Activated CD8-positive, alpha-beta memory T cell treated with anti-CD3 and anti-CD28 coated beads, Interleukin-2, amount 50 U/mL, for 4 hours (primary cell): ENCODE results near the gene PLCD1.
"Not testable (repeated sequence)": the region's sequence is repeated elsewhere in the genome, so short reads cannot be mapped to it uniquely, and the experiment has no call there.

ENCODE experiments used
- DNase-seq: peaks from one replicate; pipeline ENCODE4 v3.0.0-alpha.2; 2020

PLCD1 gene

DNA sequence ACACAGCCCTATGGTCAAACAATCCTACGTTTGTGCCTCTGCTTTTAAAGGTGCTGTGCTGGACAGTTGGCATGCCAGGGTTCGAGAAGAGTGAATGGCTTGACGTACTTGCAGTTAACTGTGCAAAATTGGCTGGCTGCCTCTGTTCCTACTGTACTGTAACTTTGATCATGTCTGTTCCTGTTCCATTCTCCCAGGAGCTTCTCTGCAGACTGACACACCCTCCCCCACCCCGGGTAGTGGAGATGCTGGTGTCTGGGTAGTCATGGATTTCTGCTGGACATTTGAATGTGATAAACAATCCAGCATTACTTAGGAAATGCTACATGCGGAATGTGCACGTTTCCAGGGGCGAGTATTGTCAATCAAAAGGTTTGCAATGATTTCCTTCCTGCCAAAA, 45.4 kb downstream of the PLCD1 start:
- no peak for DNase-seq

- DNase-seq = no peak
These were observed 47.1 kb downstream of the PLCD1 start for GRCh38 chr3:37982331-37982730.

- DNase-seq = no peak
These were observed 48.1 kb downstream of the PLCD1 start for GRCh38 chr3:37981348-37981664.

DNA sequence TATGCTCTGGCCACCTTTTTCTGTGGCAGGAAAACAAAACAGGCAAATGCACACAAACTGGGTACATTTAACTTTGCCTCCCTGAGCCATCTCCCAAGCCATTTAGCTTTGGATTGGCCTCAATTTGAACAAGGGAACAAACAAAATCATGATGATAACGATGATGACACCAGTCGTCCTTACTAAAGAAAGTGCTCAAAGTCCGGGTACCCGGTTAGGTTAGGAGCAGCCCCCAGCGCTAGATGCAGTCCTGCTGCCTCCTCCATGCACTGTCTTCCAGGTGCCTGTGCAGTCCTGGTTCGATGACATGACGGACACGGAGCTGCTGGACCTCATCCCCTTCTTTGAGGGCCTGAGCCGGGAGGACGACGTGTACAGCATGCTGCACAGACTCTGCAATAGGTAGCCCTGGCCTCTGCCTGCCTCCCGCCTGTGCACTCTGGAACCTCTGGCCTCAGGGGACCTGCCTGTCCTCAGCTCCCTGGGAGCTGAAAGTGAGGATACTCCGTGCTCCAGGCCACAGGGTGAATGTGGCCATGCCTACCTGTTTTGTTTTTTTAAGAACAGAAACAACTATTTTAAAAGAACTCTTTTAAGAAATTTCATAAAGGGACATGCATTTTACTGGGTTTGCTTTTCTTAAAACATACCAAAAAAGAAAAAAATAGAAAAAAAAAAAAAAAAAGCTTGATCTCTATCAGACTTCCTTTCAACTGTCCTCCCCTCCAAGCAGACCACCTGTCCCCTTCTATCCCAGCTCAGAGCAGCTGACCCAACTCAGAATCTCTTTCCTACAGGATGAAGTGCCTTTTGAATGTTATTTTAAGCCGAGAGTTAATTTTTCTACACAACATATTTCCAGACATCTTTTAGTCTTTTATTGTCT, 48.7 kb downstream of the PLCD1 start:
- DNase-seq = no peak

GRCh38 chr3:37979541-37980461, 49.6 kb downstream of the PLCD1 start:
- no peak for DNase-seq

GRCh38 chr3:37974121-37975083, 55.0 kb downstream of the PLCD1 start:
- DNase-seq = peak; percentile 71

DNA sequence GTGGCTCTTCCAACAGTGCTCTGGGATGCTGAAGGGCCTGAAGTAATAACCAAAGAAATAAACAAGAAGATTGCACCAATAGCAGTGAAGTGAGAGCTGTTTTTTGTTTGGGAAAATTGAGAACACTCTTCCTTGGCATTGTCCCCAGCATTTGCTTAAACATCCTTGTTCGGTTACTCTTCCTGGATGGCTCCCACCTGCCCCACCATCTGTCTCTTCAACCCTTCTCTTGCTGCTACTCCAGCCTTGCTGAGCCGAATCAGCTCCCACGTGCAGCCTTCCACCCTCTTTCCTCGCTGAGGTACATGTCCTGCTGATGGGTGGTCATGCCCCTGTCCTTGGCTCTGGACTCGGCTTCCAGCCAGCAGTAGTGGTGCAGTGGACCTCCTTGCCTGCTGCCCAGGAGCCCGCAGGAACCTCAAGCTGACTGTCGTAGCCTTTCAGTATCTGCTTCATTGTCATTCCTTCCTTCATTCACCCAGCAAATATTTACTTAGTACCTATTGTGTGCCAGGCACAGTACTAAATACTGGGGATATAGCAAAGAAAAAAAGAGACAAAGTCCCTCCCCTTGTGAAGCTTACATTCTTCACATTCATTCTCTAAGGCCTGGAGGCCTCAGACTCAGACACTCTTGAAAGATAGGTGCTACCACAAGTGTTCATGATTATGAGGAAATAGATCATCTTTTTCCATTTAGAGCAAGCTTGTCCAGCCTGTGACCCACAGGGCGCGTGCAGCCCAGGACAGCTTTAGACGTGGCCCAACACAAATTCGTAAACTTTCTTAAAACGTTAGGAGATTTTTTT, 56.0 kb downstream of the PLCD1 start:
- DNase-seq = no peak

GRCh38 chr3:37972056-37972455, 57.4 kb downstream of the PLCD1 start:
- not testable (repeated sequence) for DNase-seq

DNA sequence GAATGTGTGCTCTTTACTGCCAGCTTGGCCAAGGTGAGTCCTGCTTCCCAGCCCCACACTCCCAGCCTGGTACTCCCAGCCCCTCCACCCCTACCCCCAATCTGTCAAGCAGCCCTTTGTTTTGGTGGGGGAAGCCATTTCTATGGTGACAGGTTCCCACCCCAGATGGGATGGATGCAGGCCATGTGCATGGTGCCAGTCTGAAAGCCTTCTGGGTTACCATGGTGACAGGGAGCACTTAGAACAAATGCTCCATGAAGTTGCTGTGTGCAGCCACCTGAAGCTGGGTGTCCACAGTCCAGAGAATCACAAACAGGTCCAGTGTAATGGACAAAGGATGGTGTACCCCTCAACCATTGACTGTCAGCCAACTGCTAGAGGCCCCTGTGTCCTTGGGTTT, 58.0 kb downstream of the PLCD1 start:
- no peak for DNase-seq

- DNase-seq = no peak
These were observed 58.6 kb downstream of the PLCD1 start for GRCh38 chr3:37970802-37971201.

DNA sequence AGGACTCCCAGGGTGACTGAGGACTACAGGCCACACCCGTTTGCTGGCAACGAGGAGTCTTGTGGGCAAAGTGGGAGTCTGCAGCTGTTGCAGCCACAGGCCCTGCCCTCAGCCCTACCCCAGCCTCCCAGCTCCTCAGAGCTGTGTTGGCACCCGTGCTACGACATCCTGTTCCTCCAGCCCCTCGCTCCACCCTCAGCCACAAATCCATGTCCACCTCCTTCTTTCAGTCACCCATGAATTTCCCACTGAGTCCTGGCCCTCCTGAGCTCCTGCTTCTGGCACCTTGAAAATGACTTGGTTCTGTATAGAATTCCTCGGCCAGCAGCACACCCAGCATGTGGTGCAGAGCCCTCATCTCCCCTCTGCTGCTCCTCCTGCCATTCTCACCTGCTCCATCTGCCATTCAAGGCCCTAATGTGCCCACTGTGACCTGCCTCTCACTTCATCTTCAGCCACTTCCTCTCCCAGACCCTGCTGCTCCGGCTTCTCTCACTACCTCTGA, 59.8 kb downstream of the PLCD1 start:
- DNase-seq = no peak

DNA sequence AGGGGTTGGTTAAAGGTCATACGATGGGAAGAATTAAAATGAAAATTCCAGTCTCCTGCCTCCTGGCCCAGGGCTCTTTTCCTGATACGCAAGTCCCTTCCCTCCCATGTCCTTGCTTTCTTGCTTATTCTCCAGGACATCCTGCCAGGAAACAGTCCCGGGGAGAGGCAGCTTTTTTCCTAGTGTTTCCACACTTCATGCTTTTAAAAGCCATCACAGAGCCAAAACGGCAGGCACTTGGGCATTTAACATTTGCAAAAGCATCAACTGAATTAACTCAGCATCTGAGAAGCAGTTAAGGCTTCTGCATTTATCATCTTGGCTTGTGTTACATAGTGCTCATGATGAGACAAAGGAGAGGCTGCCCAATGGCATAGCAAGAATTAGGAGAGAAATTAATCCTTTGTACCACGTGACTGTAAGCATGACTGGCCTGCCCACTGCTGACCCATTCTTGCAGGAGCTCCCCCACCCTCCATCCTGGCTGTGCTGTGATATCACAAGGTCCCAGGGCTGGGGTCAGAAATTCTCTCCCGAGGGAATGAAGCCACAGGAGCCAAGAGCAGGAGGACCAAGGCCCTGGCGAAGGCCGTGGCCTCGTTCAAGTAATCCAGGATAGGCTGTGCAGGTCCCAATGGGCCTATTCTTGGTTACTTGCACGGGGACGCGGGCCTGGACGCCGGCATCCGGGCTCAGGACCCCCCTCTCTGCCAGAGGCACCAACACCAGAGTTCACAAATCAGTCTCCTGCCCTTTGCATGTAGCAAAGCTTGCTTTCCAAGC, 60.4 kb downstream of the PLCD1 start:
- DNase-seq = no peak

DNA sequence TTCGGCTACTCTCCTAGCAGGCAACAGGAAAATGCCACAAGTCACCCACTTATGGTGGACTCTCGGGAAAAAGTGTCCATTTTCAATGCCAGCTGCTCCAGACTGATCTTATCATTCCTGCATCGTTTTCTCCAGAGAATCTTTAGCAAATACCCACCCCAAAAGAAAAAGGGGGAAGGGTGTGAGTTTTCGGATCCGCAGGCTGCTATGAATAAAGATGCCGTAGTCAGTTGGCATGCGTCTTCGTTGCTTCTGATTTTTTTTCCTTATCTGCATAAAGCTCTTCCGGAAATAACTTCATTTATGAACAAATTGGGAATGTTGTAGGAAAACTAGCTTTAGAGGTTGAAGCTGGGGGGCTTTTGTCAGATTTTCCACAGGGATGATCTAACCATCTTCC, 61.2 kb downstream of the PLCD1 start:
- no peak for DNase-seq

DNA sequence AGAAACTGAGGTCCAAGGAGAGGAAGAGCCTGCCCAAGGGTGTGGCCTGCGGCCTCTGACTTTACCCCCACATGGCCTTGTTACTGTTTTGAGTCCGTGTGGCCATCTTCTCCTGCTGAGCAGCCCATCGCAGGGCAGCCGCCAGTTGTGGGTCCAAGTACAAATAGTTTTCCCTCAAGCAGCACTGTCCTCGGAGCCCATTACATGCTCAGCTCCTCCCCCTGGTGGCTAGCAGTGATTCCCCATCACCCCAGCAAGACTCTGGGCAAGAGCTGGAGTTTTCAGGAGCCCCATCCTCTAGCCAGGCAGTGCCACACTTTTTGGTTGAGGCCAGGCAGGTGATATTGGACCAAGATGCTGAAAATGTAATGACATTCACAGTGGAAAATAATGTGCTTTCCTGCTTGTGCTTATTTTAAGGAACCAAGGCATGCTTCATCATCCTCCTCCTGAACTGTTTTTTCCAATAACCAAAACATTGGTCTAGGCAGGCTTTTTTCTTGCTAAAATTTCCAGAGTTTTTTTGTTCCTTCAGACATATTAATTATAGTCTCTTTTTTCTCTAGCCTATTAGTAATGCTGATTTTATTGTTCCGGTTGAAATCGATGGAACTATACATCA, 62.1 kb downstream of the PLCD1 start:
- peak; percentile 57 for DNase-seq

- no peak for DNase-seq
These were observed 64.7 kb downstream of the PLCD1 start for GRCh38 chr3:37964716-37965115.

- no peak for DNase-seq
These were observed 65.3 kb downstream of the PLCD1 start for GRCh38 chr3:37964146-37964545.

GRCh38 chr3:37963635-37964034, 65.8 kb downstream of the PLCD1 start:
- DNase-seq = no peak

DNA sequence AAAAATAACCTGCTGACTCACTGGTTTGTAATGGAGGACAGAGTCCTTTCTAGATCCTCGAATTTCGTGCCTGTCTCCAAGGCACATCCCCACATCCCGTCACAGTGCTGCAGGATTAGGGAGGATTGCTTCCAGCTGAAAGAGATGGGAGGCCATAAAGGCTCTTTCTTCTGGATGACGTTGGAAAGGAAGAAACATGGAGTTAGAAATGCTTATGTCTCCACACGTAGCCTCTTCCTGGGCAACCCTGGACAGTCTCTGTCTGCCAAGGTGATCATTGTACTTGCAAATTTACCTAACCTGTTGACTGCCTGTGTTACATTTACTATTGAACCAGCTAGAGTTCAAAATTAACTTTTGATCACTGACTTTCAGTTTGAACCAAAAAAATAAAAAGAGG, 66.4 kb downstream of the PLCD1 start:
- no peak for DNase-seq

DNA sequence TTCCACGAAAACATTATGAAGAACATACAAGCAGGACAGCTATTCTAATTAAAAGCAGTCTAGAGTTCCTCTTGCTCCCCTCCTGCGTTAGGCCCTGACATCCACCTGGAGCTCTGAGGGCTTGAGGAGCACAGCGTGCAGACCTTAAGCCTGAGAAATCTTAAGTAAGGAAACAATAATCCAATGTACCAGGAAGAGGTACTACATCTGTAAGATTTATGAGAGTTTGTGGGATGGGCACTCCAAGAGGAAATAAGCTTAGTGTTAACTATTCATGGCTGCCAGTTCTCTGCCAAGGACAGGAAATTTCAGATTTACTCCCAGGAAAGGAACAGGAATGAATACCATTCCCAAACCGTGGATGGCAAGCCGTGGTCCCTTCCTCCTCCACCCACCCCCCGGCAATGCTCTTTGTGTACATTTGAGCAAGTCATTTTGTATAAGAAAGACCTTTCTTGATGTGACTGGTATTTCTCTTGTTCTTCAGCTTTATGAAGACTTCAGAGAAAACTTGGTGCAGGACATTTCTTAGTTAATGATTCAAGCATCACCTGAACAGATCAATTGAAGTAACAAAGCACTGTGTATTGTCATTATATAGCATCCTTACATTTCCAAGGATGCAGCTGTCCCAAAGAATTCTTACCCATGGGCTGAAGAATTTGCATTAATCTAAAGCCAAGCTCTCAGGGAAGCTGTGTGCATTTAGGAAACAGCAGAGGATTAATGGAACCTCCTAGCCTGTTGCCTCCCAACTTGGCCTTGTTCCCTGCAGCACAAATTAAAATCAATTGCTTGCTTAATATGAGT, 67.6 kb downstream of the PLCD1 start:
- no peak for DNase-seq

GRCh38 chr3:37957539-37957936, 71.9 kb downstream of the PLCD1 start:
- DNase-seq = no peak
